CD4-positive, alpha-beta T cell treated with Interleukin-17A for 4 hours (primary cell): ENCODE data around the gene PPP1R12A.
A peak's percentile ranks its signal among the peaks of the same experiment; 100 is the strongest.

Experiments used
- DNase-seq: peaks from one replicate; pipeline ENCODE4 v3.0.0-alpha.2; 2020; ENCODE audit warnings: mixed read lengths

PPP1R12A gene

GRCh38 chr12:79763766-79764452 is 171.0 kb downstream of the PPP1R12A start:
- no peak for DNase-seq

DNA sequence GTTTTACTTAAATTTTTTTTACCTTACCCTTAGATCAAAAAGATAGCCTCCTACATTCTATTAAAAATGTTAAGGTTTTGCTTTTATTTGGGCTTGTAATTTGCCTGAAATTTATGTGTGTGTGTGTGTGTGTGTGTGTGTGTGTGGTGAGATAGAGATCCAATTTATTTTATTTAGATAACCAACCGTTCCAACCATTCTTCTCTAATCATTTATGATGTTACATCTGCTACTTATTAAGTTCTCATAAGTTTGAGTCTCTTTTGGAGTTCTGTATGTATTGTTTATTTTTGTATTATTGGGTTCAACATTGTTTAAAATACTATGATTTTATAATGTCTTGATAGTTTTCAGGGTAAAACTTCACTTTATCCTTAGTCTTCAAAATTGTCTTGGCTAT is 173.6 kb downstream of the PPP1R12A start:
- no peak for DNase-seq

DNA sequence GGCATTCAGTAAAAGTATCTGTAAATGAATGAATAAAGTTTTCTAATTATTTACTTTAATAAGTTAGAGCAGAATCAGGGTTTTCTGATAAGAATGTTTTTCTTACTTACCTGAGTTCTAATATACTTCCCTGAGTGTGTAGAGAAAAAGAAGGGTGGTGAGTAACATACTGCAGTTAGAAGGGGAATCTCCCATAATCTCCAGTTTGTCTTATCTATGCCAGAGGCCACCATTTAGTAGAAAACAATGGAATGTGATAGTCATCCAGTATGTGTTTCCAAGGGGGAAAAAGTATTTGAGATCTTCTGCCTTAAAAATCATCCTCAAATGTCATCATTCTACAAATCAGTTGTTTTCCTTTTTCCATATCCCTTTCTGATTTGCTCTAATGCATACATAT is 187.6 kb downstream of the PPP1R12A start:
- DNase-seq = no peak

GRCh38 chr12:79737875-79738718 is 196.8 kb downstream of the PPP1R12A start:
- DNase-seq = peak; percentile 25

- DNase-seq = no peak
Measured at GRCh38 chr12:79732638-79733037, 202.3 kb downstream of the PPP1R12A start.

DNA sequence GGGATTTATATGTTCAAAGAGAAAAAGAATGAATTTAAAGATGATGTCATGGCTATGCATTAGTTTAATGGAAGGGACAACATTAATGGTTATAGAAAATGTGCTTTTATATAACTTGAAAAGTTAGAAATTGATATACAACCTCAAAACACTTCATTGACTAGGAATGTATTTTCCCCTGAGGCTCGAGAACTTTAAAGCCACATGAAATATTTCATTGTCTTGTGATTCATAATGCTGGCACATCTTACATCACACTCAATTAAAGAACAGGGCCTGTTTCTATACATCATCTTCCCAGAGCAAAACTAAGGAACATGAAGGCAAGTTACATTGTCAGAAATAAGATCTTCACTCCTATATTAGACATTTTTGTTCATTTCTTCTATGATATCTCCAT is 208.9 kb downstream of the PPP1R12A start:
- no peak for DNase-seq
